ENCODE measurements around the gene DCAF11.

The DCAF11 gene

GRCh38 chr14:24141097-24141880, 26.7 kb downstream of the DCAF11 start, which contains the start of gene EMC9 (continued):
- no peak for TF ChIP-seq ZSCAN4 (tag by site-specific recombination; IDR thresholded peaks at IDR 0.05)
- no peak for TF ChIP-seq ZNF302 (tag by site-specific recombination; IDR thresholded peaks at IDR 0.05; ENCODE audit: low read depth)
- TF ChIP-seq ZNF610 (tag by site-specific recombination; IDR thresholded peaks at IDR 0.05; ENCODE audit: borderline replicate concordance): 0 out of 2 replicates have a peak, but pooled peaks have one; percentile 76
- no peak for TF ChIP-seq ZNF140 (tag by site-specific recombination; IDR thresholded peaks at IDR 0.05)
- TF ChIP-seq ZNF654 (tag by site-specific recombination; IDR thresholded peaks at IDR 0.05; ENCODE audit: low read depth): no peak
- TF ChIP-seq ZNF174 (tag by site-specific recombination; IDR thresholded peaks at IDR 0.05): no peak
- no peak for TF ChIP-seq ZNF133 (tag by site-specific recombination; IDR thresholded peaks at IDR 0.05)
- TF ChIP-seq PRDM2 (tag by site-specific recombination; IDR thresholded peaks at IDR 0.05; ENCODE audit: borderline replicate concordance): no peak
- no peak; the same call in 1 of the 2 replicates for TF ChIP-seq TSHZ1 (tag by site-specific recombination; IDR thresholded peaks at IDR 0.05; ENCODE audit: borderline replicate concordance)
- no peak for TF ChIP-seq ZNF248 (tag by site-specific recombination; IDR thresholded peaks at IDR 0.05)
- TF ChIP-seq KLF9 (tag by site-specific recombination; IDR thresholded peaks at IDR 0.05; ENCODE audit: low read depth): peak; percentile 60
- TF ChIP-seq ZBTB26 (tag by site-specific recombination; optimal IDR thresholded peaks at IDR 0.05): peak; percentile 84
- TF ChIP-seq ZNF416 (tag by site-specific recombination; IDR thresholded peaks at IDR 0.05): no peak
- no peak for TF ChIP-seq ZNF132 (tag by site-specific recombination; IDR thresholded peaks at IDR 0.05; ENCODE audit: borderline replicate concordance)
- no peak for TF ChIP-seq ZNF510 (tag by site-specific recombination; IDR thresholded peaks at IDR 0.05; ENCODE audit: insufficient replicate concordance)
- no peak for TF ChIP-seq MZF1 (tag by site-specific recombination; IDR thresholded peaks at IDR 0.05; ENCODE audit: borderline replicate concordance)
- peak; percentile 81; the same call in 1 of the 2 replicates for TF ChIP-seq ZNF2 (tag by site-specific recombination; IDR thresholded peaks at IDR 0.05)
- no peak for TF ChIP-seq ZNF521 (tag by site-specific recombination; IDR thresholded peaks at IDR 0.05)
- peak; percentile 92; the same call in 1 of the 2 replicates for TF ChIP-seq ZNF391 (tag by site-specific recombination; IDR thresholded peaks at IDR 0.05; ENCODE audit: borderline replicate concordance, low read depth)
- 0 out of 2 replicates have a peak, but pooled peaks have one; percentile 12 for TF ChIP-seq ZNF518A (tag by site-specific recombination; conservative IDR thresholded peaks at IDR 0.05; ENCODE audit: low read depth)
- TF ChIP-seq SP7 (tag by site-specific recombination; IDR thresholded peaks at IDR 0.05): peak; percentile 81
